Ishikawa (cell line): ENCODE data around the gene SLC8B1.

Source experiments
- CEBPB ChIP-seq: IDR thresholded peaks from 2 replicates; pipeline ENCODE4 v1.6.1; 2012
- CREB1 ChIP-seq: IDR thresholded peaks from 2 replicates; pipeline ENCODE4 v1.6.1; 2012; ENCODE audit warnings: low read depth
- EP300 ChIP-seq: IDR thresholded peaks from 2 replicates; pipeline ENCODE4 v1.6.1; 2012; ENCODE audit warnings: borderline replicate concordance
- FOXM1 ChIP-seq: IDR thresholded peaks from 2 replicates; pipeline ENCODE4 v1.6.1; 2012; ENCODE audit warnings: low read depth, borderline replicate concordance
- NFIC ChIP-seq: IDR thresholded peaks from 2 replicates; pipeline ENCODE4 v1.6.1; 2012
- RAD21 ChIP-seq: IDR thresholded peaks from 2 replicates; pipeline ENCODE4 v1.6.1; 2012; ENCODE audit warnings: low read depth
- TCF12 ChIP-seq: IDR thresholded peaks from 2 replicates; pipeline ENCODE4 v1.6.1; 2012; ENCODE audit warnings: low read depth
- TEAD4 ChIP-seq: IDR thresholded peaks from 2 replicates; pipeline ENCODE4 v1.6.1; 2012
- USF1 ChIP-seq: IDR thresholded peaks from 2 replicates; pipeline ENCODE4 v1.6.1; 2012

GRCh38 chr12:113252494-113252893, 82.4 kb downstream of the SLC8B1 start:
- no peak for TF ChIP-seq EP300
- no peak for TF ChIP-seq USF1
- TF ChIP-seq RAD21, result no peak
- no peak for TF ChIP-seq TEAD4
- no peak for TF ChIP-seq CEBPB
- no peak for TF ChIP-seq CREB1
- no peak for TF ChIP-seq TCF12
- TF ChIP-seq NFIC, result no peak
- no peak for TF ChIP-seq FOXM1
